Measurements from ENCODE around the gene ZNF83. TPM values are rescaled to one million over a fixed set of nuclear protein-coding genes. Genes with fewer than 3 reads are reported as not detected.

The ZNF83 gene
- total and polyA plus RNA-seq, 3 experiments from 2014 or later = 23.1 to 28.0 (median 26.9) TPM

DNA sequence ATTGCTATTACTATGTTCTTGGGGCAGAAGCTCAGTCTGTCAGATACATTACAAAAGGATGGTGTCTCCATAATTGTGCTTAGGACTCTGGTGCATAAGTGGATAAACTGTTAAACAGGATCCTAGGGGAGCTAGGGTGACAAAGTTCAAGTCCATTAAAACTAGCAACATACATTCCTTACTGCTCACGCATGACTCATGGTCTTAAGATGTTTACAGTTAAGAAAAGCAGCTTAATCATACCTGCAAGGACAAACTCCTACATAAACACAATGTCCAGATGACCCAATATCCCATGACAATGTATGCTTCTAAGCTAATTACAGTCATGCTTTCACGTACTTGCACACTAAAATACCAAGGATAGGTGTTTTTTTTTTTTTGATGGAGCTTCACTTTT lies 71.6 kb downstream of the ZNF83 start:
- peak overlapping the region in 1 of 8 donors; percentile 8 for H3K27ac Mint-ChIP-seq
- peaks cover 4 to 63% (median 49%) of the 10 kb centered on the region in 5 donors for H3K9me3 Mint-ChIP-seq
- H3K27me3 Mint-ChIP-seq = no peaks in the 10 kb centered on the region
- Histone ChIP-seq H3K4me3 (ENCODE audit: low read length) (no peak overlapping the region), H3K27me3 (ENCODE audit: insufficient read depth, low read length, poor library complexity, severe bottlenecking) (no peaks in the 10 kb centered on the region), H3K9me3 (ENCODE audit: low read length) (peaks cover 22% of the 10 kb centered on the region), H3K27ac (ENCODE audit: low read depth, low read length) (no peak overlapping the region), H3K4me1 (ENCODE audit: insufficient read depth, low read length) (peaks cover 9% of the 10 kb centered on the region), H3K36me3 (ENCODE audit: insufficient read depth, low read length) (peaks cover 5% of the 10 kb centered on the region)
- peaks cover 16 to 44% (median 41%) of the 10 kb centered on the region in 3 donors for H3K36me3 Mint-ChIP-seq
- no peak for DNase-seq
- ChIA-PET POLR2A (interaction anchor here (1.1 kb wide), 1 partner anchor 40 kb away, joined by 4 read pairs; no protein-coding TSS in a partner anchor), CTCF (interaction anchor here (0.9 kb wide), 1 partner anchor 27 kb away, joined by 3 read pairs; no protein-coding TSS in a partner anchor)
- no peak overlapping the region for H3K4me3 Mint-ChIP-seq
- H3K4me1 Mint-ChIP-seq = peaks cover 20 to 26% (median 20%) of the 10 kb centered on the region in 3 donors

DNA sequence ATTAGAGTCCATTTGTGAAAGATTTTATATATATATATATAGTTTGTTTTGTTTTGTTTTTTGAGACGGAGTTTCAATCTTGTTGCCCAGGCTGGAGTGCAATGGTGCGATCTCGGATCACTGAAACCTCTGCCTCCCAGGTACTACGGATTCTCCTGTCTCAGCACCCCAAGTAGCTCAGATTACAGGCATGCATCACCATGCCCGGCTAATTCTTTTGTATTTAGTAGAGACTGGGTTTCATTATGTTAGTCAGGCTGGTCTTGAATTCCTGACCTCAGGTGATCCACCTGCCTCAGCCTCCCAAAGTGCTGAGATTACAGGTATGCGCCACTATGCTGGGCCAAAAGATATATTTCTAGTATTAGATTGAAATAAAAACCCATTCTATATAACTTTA lies 72.0 kb downstream of the ZNF83 start:
- ChIA-PET POLR2A (interaction anchor here (1.1 kb wide), 1 partner anchor 39 kb away, joined by 4 read pairs; no protein-coding TSS in a partner anchor), CTCF (interaction anchor here (0.9 kb wide), 1 partner anchor 26 kb away, joined by 3 read pairs; no protein-coding TSS in a partner anchor)
- Mint-ChIP-seq H3K9me3 (peaks cover 4 to 65% (median 52%) of the 10 kb centered on the region in 5 donors), H3K36me3 (peaks cover 19 to 47% (median 42%) of the 10 kb centered on the region in 3 donors), H3K4me1 (peaks cover 15 to 21% (median 15%) of the 10 kb centered on the region in 3 donors), H3K27me3 (no peaks in the 10 kb centered on the region), H3K27ac (no peak overlapping the region), H3K4me3 (no peak overlapping the region)
- Histone ChIP-seq H3K9me3 (ENCODE audit: low read length) (peaks cover 22% of the 10 kb centered on the region), H3K4me3 (ENCODE audit: low read length) (no peak overlapping the region), H3K27me3 (ENCODE audit: insufficient read depth, low read length, poor library complexity, severe bottlenecking) (no peaks in the 10 kb centered on the region), H3K36me3 (ENCODE audit: insufficient read depth, low read length) (peaks cover 9% of the 10 kb centered on the region), H3K4me1 (ENCODE audit: insufficient read depth, low read length) (peaks cover 6% of the 10 kb centered on the region), H3K27ac (ENCODE audit: low read depth, low read length) (no peak overlapping the region)
- no peak for DNase-seq

Other genes with a start within 250 kb of the ZNF83 start
- 10 to 100 TPM; 11.6 to 14.2 TPM for gene ZNF528, start 240.5 kb downstream of the ZNF83 start, total RNA-seq
- 8.8 TPM for gene ZNF528, start 240.5 kb downstream of the ZNF83 start, polyA plus RNA-seq
- gene ZNF534, start 209.2 kb downstream of the ZNF83 start, total RNA-seq = not detected
- gene ZNF534, start 209.2 kb downstream of the ZNF83 start, polyA plus RNA-seq = not detected
- 1 to 10 TPM in 1 of 2 experiments, under 1 TPM in 1; 0.88 to 1.9 TPM for gene ZNF578, start 184.8 kb downstream of the ZNF83 start, total RNA-seq
- gene ZNF578, start 184.8 kb downstream of the ZNF83 start, polyA plus RNA-seq = 4.5 TPM
- gene ZNF808, start 110.7 kb downstream of the ZNF83 start, total RNA-seq = 10 to 100 TPM; 28.2 to 31.9 TPM
- 14.4 TPM for gene ZNF808, start 110.7 kb downstream of the ZNF83 start, polyA plus RNA-seq
- gene ZNF701, start 68.1 kb downstream of the ZNF83 start, total RNA-seq = 10 to 100 TPM; 16.8 to 18.3 TPM
- 17.7 TPM for gene ZNF701, start 68.1 kb downstream of the ZNF83 start, polyA plus RNA-seq
- gene ZNF611, start 96.7 kb upstream of the ZNF83 start, total RNA-seq = 10 to 100 TPM; 21.9 to 24.2 TPM
- 44.5 TPM for gene ZNF611, start 96.7 kb upstream of the ZNF83 start, polyA plus RNA-seq
- 10 to 100 TPM; 20.8 to 22.4 TPM for gene ZNF600, start 148.4 kb upstream of the ZNF83 start, total RNA-seq
- 28.1 TPM for gene ZNF600, start 148.4 kb upstream of the ZNF83 start, polyA plus RNA-seq
- 10 to 100 TPM; 19.8 to 23.7 TPM for gene ZNF28, start 183.3 kb upstream of the ZNF83 start, total RNA-seq
- gene ZNF28, start 183.3 kb upstream of the ZNF83 start, polyA plus RNA-seq = 22.0 TPM
- gene ZNF468, start 219.3 kb upstream of the ZNF83 start, total RNA-seq = 10 to 100 TPM; 14.7 to 15.8 TPM
- gene ZNF468, start 219.3 kb upstream of the ZNF83 start, polyA plus RNA-seq = 26.5 TPM